HG03354 (cell line): Measurements from ENCODE around the gene LRMDA.

ENCODE experiments used
- ATAC-seq: cut with Tn5 transposase; IDR thresholded peaks from one replicate; pipeline ENCODE4 v1.9.1; 2021; ENCODE audit warnings: mild to moderate bottlenecking; ENCODE audit not compliant: unreplicated experiment, poor library complexity, severe bottlenecking

Gene LRMDA

DNA sequence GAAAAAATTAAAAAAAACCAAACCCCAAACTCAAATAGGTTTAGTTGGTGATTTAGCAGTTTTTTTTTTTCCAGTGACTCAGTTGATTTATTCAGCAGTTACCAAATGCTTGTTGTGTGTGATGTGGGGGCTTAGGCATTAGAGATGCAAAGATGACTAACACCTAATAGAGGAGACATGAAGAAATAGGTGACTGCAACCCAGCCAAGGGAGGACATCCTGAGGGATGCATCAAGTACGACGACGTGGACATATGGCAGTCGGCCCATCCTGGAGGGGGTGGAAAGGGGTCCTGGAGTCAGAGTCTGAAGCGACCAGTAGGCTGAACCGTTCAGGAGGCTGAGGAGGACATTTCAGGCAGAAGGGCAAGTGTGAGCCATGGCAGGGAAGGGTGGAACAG is 35.5 kb downstream of the LRMDA start:
- no peak for ATAC-seq

- ATAC-seq: no peak
Observed at GRCh38 chr10:75468612-75469005, 37.2 kb downstream of the LRMDA start.

DNA sequence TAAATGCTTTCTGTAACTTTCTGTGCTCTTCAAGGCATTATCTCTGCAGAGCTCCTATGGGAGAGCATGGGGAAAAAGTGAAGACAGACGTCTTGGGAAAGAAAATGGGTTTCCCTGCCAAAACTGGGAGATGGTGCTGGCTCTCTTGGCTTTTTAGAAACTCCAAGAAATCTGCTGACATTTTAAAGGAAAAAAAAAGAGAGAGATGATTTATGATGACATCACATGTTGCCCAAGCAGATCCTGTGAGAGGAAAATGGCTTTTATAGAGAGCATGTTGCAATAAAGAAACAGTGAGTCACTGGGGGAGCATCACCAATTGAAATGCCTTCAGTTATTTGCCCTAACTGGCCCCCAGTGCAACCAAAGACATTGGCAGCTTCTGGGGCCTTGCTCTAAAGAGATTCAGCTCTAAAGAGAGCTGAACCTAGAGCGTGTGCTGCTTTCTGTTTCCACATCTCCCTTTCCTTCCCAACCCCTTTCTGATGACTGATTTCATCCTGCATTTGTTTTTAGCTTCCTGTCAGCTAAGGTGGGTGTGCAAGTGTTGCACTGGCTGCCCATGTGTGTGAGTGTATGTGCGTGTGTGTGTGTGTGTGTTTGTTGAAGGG is 37.7 kb downstream of the LRMDA start:
- no peak for ATAC-seq

DNA sequence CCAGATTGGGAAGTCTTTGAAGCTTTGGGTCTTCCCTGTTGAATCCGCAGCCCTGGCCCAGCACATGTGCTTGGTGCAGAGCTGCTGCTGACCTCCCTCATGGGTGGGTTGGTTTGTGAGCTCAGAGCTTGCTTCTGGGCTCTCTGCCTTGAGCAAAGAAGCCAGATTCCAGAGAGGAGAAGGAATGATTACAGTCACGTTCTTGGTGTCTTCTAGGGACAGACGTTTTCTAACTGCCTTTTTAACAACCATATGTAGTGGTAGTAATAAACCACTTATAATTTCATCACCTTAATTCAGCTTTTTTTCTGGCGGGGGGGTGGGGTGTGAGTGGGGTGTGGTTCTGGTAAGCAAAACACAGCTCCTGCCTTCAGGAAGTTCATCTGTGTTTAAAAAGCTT is 39.5 kb downstream of the LRMDA start:
- no peak for ATAC-seq

DNA sequence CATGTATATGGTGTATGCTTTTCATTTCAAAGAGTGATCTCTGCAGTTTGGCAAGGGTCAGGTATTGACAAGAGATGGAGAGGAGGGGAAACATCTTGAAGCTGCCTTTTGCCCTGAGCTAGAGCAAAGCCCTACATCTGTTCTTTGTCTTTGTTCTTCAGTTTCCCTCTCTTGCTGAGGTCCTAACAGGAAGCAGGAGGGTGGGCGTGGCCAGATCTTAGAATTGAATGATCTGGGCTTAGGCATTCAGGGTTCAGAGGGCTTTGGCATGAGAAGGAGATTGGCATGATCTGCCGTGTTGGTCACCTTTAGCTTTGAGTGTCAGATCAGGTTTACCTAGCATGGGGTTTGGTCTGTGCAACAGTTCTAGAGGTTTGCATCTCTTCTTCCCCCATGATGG is 41.3 kb downstream of the LRMDA start:
- ATAC-seq: no peak

DNA sequence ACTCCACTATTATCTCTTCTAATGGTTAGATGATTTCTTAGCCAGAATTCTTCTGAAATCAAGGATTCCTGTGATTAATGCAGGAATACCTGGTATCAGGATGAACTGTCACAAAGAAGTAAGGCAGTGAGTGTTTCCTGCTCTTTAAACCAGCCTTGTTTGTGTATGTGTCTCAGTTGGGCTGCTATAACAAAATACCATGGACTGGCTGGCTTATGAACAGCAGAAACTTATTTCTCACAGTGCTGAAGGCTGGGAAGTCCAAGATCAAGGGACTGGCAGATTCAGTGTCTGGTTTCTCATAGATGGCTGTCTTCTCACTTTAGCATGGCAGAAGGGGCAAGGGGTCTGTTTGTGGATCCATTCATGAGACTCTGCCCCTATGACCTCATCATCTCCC is 42.7 kb downstream of the LRMDA start:
- no peak for ATAC-seq

GRCh38 chr10:75475460-75476182 is 44.2 kb downstream of the LRMDA start:
- ATAC-seq: no peak

- no peak for ATAC-seq
Observed at GRCh38 chr10:75476569-75476968, 45.1 kb downstream of the LRMDA start.

- no peak for ATAC-seq
Observed at GRCh38 chr10:75476985-75477384, 45.6 kb downstream of the LRMDA start.

DNA sequence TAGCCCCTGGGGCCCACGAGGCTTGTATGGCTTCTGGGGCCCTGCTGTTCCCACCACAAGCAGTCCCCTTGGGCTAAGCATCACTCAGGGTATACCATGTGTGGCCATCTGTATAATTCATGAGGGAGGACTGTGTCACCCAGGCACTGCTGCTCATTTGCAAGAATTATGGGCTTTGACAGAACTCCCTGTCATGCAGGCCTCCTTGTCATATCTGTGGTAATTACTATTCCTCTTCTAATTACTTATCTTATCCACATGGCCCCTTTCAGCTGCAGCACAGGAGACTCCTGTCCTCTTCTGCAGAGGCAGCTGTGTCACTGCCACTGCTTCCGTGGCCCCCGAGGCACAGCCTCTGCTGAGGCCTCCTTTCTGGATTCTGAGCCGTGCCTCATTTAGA is 46.3 kb downstream of the LRMDA start:
- ATAC-seq: no peak

GRCh38 chr10:75480374-75480773 is 49.0 kb downstream of the LRMDA start:
- ATAC-seq: no peak

DNA sequence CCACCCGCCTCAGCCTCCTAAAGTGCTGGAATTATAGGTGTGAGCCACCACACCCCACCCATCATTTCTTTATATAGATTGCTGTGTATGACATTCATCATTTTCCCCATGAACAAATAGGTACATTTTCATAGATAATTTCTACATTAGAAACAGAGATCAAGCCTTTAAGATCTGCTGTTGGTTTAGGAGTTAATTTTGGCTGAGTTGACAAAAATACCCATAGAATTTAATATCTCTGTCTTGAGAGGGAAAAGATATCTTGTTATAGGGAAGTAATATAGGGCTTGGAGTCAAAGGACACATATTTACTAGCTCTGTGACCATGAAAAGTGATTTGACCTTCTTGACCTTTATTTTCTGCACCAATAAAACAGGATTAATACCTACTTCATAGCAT is 51.8 kb downstream of the LRMDA start:
- ATAC-seq: no peak

DNA sequence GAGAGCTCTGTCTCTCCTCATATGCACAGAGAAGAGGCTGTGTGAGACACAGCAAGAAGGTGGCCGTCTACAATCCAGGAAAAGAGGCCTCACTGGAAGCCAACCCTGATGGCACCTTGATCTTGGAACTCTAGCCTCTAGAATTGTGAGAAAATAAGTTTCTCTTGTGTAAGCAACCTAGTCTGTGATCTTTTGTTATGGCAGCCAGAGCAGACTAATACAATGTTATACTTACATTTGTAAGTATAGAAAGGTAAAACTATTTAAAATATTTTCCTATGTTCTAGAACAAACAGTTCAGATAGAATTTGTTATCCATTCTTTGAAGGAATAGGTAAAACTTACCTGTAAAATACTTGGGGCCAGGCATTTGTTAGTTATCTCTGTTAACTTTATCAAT is 53.3 kb downstream of the LRMDA start:
- ATAC-seq: no peak

- ATAC-seq: no peak
Observed at GRCh38 chr10:75486591-75486990, 55.2 kb downstream of the LRMDA start.

DNA sequence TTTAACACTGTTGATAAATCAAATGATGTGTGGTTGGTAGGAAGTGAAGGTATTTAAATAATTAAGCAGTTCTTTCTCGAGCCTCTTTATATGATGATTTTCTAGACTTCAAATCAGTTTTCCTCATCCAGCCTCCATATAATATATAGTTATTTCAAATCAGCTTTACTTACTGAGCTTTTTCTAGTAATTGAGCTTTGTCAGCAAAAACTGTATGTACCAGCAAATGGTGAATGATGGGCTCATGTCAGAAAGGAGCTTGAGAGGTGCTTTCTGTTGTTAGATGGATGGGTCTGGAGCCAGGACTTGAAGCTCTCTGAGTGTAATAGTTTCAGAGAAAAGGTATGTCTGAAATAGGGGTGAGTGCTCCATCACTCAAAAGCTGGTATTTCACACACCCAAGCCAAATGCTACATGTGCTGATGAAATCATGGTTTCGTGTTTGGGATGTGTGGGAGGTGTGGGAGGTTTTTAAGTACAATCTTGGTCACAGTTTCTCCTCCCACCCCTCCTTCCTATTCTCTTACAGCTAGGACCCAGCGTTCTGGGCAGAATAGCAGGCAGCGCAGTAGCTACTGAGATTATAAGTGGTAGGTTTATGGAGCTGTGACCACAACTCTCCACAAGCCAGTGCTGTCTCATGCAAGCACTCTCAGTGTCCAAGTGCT is 55.8 kb downstream of the LRMDA start:
- ATAC-seq: no peak

- no peak for ATAC-seq
Observed at GRCh38 chr10:75487755-75488125, 56.3 kb downstream of the LRMDA start.

DNA sequence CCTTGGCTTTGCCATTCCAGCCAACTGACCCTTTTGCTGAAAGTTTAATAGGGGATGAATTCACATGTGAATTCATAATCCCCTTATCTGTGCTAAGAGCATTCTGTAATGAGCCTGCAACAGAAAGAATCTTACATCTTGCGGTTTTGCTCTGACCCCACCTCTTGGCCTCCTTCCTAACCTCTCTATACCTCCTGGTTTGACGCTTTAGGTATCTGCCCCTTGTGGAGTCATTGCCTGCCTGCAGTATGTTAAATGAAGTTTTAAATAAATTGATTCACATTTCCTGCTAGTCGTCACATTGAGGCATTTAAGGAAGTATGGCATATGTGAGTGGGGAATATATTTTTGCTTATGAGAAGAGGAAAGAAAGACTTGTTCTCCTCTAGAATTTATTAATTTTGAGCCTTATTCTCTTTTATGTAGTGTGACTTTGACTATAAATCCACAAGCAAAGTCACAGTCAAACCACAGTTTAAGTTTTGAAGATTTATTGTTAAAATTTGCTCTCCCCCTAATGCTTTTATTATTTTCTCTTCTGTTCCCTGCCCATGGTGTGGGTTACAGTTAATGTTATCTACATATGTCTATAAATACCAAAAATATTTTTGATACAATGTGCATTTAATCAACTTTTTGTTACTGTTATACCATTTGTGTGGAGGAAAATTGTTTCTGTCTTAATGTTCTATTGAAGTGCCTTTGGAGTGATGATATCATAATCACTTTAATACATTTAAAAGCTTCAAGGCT is 60.9 kb downstream of the LRMDA start:
- no peak for ATAC-seq

GRCh38 chr10:75493464-75493863 is 62.0 kb downstream of the LRMDA start:
- ATAC-seq: no peak

- no peak for ATAC-seq
Observed at GRCh38 chr10:75495434-75496190, 64.2 kb downstream of the LRMDA start.

- ATAC-seq: no peak
Observed at GRCh38 chr10:75496191-75496567, 64.8 kb downstream of the LRMDA start.
